Activated T-cell treated with anti-CD3 and anti-CD28 coated beads, Interleukin-2, amount 50 U/mL, for 24 hours (primary cell): ENCODE data around the gene TUBB2A.

Experiments used
- DNase-seq: peaks from one replicate; pipeline ENCODE4 v3.0.0-alpha.2; 2020
- H3K27ac Mint-ChIP-seq: 2 replicates; pipeline ENCODE4 v1.8.0; 2020; ENCODE audit warnings: mild to moderate bottlenecking, mixed read lengths
- H3K27me3 Mint-ChIP-seq: 2 replicates; pipeline ENCODE4 v1.8.0; 2020; ENCODE audit warnings: mixed read lengths
- H3K36me3 Mint-ChIP-seq: 2 replicates; pipeline ENCODE4 v1.8.0; 2020; ENCODE audit warnings: low read depth, mixed read lengths
- H3K4me1 Mint-ChIP-seq: 2 replicates; pipeline ENCODE4 v1.8.0; 2020; ENCODE audit warnings: low read depth, mixed read lengths
- H3K4me3 Mint-ChIP-seq: 2 replicates; pipeline ENCODE4 v1.8.0; 2020; ENCODE audit warnings: mild to moderate bottlenecking, moderate library complexity, mixed read lengths
- H3K9me3 Mint-ChIP-seq: 2 replicates; pipeline ENCODE4 v1.8.0; 2020; ENCODE audit warnings: mixed read lengths

Gene TUBB2A

GRCh38 chr6:3131695-3132094 lies 25.6 kb downstream of the TUBB2A start:
- no peak overlapping the region for H3K4me3 Mint-ChIP-seq
- no peaks in the 10 kb centered on the region for H3K9me3 Mint-ChIP-seq
- H3K36me3 Mint-ChIP-seq: peaks cover 11% of the 10 kb centered on the region
- DNase-seq: no peak
- H3K4me1 Mint-ChIP-seq: no peaks in the 10 kb centered on the region
- H3K27ac Mint-ChIP-seq: no peak overlapping the region
- no peaks in the 10 kb centered on the region for H3K27me3 Mint-ChIP-seq

- no peak for DNase-seq
- H3K27ac Mint-ChIP-seq: no peak overlapping the region
- peaks cover 10% of the 10 kb centered on the region for H3K36me3 Mint-ChIP-seq
- peaks cover 6% of the 10 kb centered on the region for H3K4me1 Mint-ChIP-seq
- no peaks in the 10 kb centered on the region for H3K27me3 Mint-ChIP-seq
- H3K4me3 Mint-ChIP-seq: no peak overlapping the region
- no peaks in the 10 kb centered on the region for H3K9me3 Mint-ChIP-seq
These were observed 28.8 kb downstream of the TUBB2A start for GRCh38 chr6:3128356-3129108.

GRCh38 chr6:3125815-3126214 lies 31.5 kb downstream of the TUBB2A start:
- no peak for DNase-seq
- peaks cover 10% of the 10 kb centered on the region for H3K36me3 Mint-ChIP-seq
- no peaks in the 10 kb centered on the region for H3K27me3 Mint-ChIP-seq
- H3K27ac Mint-ChIP-seq: no peak overlapping the region
- peaks cover 8% of the 10 kb centered on the region for H3K4me1 Mint-ChIP-seq
- no peaks in the 10 kb centered on the region for H3K9me3 Mint-ChIP-seq
- no peak overlapping the region for H3K4me3 Mint-ChIP-seq

- Mint-ChIP-seq H3K4me3 (no peak overlapping the region), H3K9me3 (no peaks in the 10 kb centered on the region), H3K27me3 (no peaks in the 10 kb centered on the region), H3K27ac (no peak overlapping the region), H3K4me1 (peaks cover 8% of the 10 kb centered on the region), H3K36me3 (peaks cover 10% of the 10 kb centered on the region)
- no peak for DNase-seq
These were observed 32.7 kb downstream of the TUBB2A start for GRCh38 chr6:3124667-3125066.

GRCh38 chr6:3122823-3123182 lies 34.5 kb downstream of the TUBB2A start:
- H3K4me1 Mint-ChIP-seq: peaks cover 19% of the 10 kb centered on the region
- no peaks in the 10 kb centered on the region for H3K27me3 Mint-ChIP-seq
- H3K9me3 Mint-ChIP-seq: no peaks in the 10 kb centered on the region
- H3K36me3 Mint-ChIP-seq: no peaks in the 10 kb centered on the region
- no peak overlapping the region for H3K4me3 Mint-ChIP-seq
- H3K27ac Mint-ChIP-seq: no peak overlapping the region
- no peak for DNase-seq

GRCh38 chr6:3120765-3121089 lies 36.6 kb downstream of the TUBB2A start:
- Mint-ChIP-seq H3K36me3 (no peaks in the 10 kb centered on the region), H3K4me1 (peaks cover 23% of the 10 kb centered on the region), H3K9me3 (no peaks in the 10 kb centered on the region), H3K4me3 (no peak overlapping the region), H3K27me3 (no peaks in the 10 kb centered on the region), H3K27ac (no peak overlapping the region)
- no peak for DNase-seq

- Mint-ChIP-seq H3K9me3 (no peaks in the 10 kb centered on the region), H3K27ac (peak overlapping the region; percentile 50), H3K4me1 (peaks cover 27% of the 10 kb centered on the region), H3K36me3 (peaks cover 13% of the 10 kb centered on the region), H3K27me3 (no peaks in the 10 kb centered on the region), H3K4me3 (peak overlapping the region; percentile 84)
- no peak for DNase-seq
These were observed 38.2 kb downstream of the TUBB2A start for GRCh38 chr6:3119040-3119723.

- no peaks in the 10 kb centered on the region for H3K9me3 Mint-ChIP-seq
- peak; percentile 100 for DNase-seq
- H3K36me3 Mint-ChIP-seq: peaks cover 18% of the 10 kb centered on the region
- H3K4me1 Mint-ChIP-seq: peaks cover 26% of the 10 kb centered on the region
- peak within 1 kb of the TSS; percentile 85 for H3K27ac Mint-ChIP-seq
- H3K4me3 Mint-ChIP-seq: peak within 1 kb of the TSS; percentile 84
- H3K27me3 Mint-ChIP-seq: no peaks in the 10 kb centered on the region
These were observed 38.8 kb downstream of the TUBB2A start, which contains the start of gene BPHL for GRCh38 chr6:3118353-3119039. Gene BPHL, plus strand, starts transcription at chr6:3118711. Its CDS starts 30 bp downstream, at chr6:3118741.

- no peak for DNase-seq
- no peaks in the 10 kb centered on the region for H3K9me3 Mint-ChIP-seq
- peak overlapping the region; percentile 84 for H3K4me3 Mint-ChIP-seq
- peaks cover 27% of the 10 kb centered on the region for H3K4me1 Mint-ChIP-seq
- H3K27ac Mint-ChIP-seq: peak overlapping the region; percentile 85
- H3K27me3 Mint-ChIP-seq: no peaks in the 10 kb centered on the region
- H3K36me3 Mint-ChIP-seq: peaks cover 24% of the 10 kb centered on the region
These were observed 39.4 kb downstream of the TUBB2A start for GRCh38 chr6:3117912-3118352.

GRCh38 chr6:3114377-3114776 lies 43.0 kb downstream of the TUBB2A start:
- H3K27me3 Mint-ChIP-seq: no peaks in the 10 kb centered on the region
- H3K36me3 Mint-ChIP-seq: peaks cover 58% of the 10 kb centered on the region

GRCh38 chr6:3109761-3110160 lies 47.6 kb downstream of the TUBB2A start:
- no peaks in the 10 kb centered on the region for H3K27me3 Mint-ChIP-seq
- peaks cover 91% of the 10 kb centered on the region for H3K36me3 Mint-ChIP-seq
- DNase-seq: no peak
- H3K27ac Mint-ChIP-seq: no peak overlapping the region
- no peak overlapping the region for H3K4me3 Mint-ChIP-seq
- H3K9me3 Mint-ChIP-seq: no peaks in the 10 kb centered on the region
- peaks cover 8% of the 10 kb centered on the region for H3K4me1 Mint-ChIP-seq

More at GRCh38 chr6:3114377-3114776, 43.0 kb downstream of the TUBB2A start:
- Mint-ChIP-seq H3K9me3 (no peaks in the 10 kb centered on the region), H3K27ac (peak overlapping the region; percentile 50), H3K4me1 (peaks cover 22% of the 10 kb centered on the region), H3K4me3 (no peak overlapping the region)
- no peak for DNase-seq

GRCh38 chr6:3108746-3109414 lies 48.5 kb downstream of the TUBB2A start:
- H3K9me3 Mint-ChIP-seq: no peaks in the 10 kb centered on the region
- peaks cover 92% of the 10 kb centered on the region for H3K36me3 Mint-ChIP-seq
- no peak overlapping the region for H3K4me3 Mint-ChIP-seq
- peak overlapping the region; percentile 39 for H3K27ac Mint-ChIP-seq
- no peaks in the 10 kb centered on the region for H3K27me3 Mint-ChIP-seq
- DNase-seq: no peak
- H3K4me1 Mint-ChIP-seq: peaks cover 4% of the 10 kb centered on the region
